ENCODE results near the gene SHD. TPM values are rescaled to one million over a fixed set of nuclear protein-coding genes. Genes with fewer than 3 reads are reported as not detected.

SHD gene
- total RNA-seq, 1 experiment from 2014 or later: 4.4 TPM

DNA sequence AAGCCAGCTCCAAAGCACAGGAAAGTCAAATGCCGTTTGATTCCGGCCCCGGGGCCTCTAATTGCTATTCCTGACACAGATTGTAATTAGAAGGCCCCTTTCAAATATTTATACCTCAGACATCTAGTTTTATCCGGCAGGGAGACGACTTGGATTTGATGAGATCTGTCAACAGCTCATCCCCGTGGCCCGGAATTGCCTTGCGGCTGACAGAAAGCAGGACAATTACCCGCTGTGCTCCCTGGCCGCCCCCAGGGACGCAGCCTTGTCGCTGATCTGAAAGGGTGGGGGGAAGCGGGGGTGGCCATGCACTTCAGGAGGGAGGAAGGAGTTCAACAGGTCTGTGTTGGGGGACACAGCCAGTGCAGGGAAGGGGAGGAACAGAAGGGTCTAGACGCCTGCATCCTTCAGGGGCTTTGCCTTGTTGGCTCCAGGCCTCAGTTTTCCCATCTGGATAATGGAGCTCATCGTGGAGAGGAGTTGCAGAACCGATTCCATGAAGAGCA lies 1.8 kb upstream of the SHD start:
- Histone ChIP-seq H2AFZ (ENCODE audit: low read length) (no peak overlapping the region), H3K9me3 (ENCODE audit: control insufficient read depth, low read depth, low read length) (no peaks in the 10 kb centered on the region), H2BK15ac (ENCODE audit: low read depth, low read length) (no peak overlapping the region), H4K5ac (ENCODE audit: insufficient read length, low read depth, low read length) (no peak overlapping the region), H3K27ac (ENCODE audit: insufficient read length, low read depth, low read length) (no peak overlapping the region), H2BK5ac (ENCODE audit: insufficient read length, low read length) (no peak overlapping the region), H3K27me3 (ENCODE audit: insufficient read depth, low read length) (peaks cover 11% of the 10 kb centered on the region; the same call in 1 of the 2 replicates), H3K23me2 (ENCODE audit: insufficient read length, low read depth, low read length, poor library complexity, severe bottlenecking) (peaks cover 16% of the 10 kb centered on the region), H3K18ac (ENCODE audit: insufficient read length, low read depth, low read length) (no peak overlapping the region), H3K79me1 (ENCODE audit: insufficient read depth, low read depth, low read length, poor library complexity, severe bottlenecking) (no peaks in the 10 kb centered on the region), H3K4me2 (ENCODE audit: insufficient read depth, insufficient read length, low read length) (no peak overlapping the region), H3K14ac (ENCODE audit: insufficient read depth, low read length) (no peak overlapping the region), H3K4me1 (ENCODE audit: insufficient read depth, low read length) (no peaks in the 10 kb centered on the region; the same call in 1 of the 2 replicates), H2BK12ac (ENCODE audit: insufficient read length, low read depth, low read length) (no peak overlapping the region), H2AK5ac (ENCODE audit: insufficient read length, low read length) (no peak overlapping the region), H3K23ac (ENCODE audit: insufficient read length, low read depth, low read length) (no peak overlapping the region), H4K8ac (replicated peaks; ENCODE audit: insufficient read length, low read depth, low read length) (no peak overlapping the region), H2BK120ac (ENCODE audit: low read depth, low read length, poor library complexity, severe bottlenecking) (no peak overlapping the region), H3K9ac (ENCODE audit: extremely low read depth, insufficient read length, low read length) (no peak overlapping the region), H3K79me2 (ENCODE audit: insufficient read depth, low read length) (no peaks in the 10 kb centered on the region), H3K56ac (ENCODE audit: insufficient read length, low read depth, low read length) (no peak overlapping the region), H3T11ph (ENCODE audit: low read length) (no peak overlapping the region), H2BK20ac (ENCODE audit: low read depth, low read length, poor library complexity, severe bottlenecking) (no peak overlapping the region), H3K4ac (ENCODE audit: low read depth, low read length) (no peak overlapping the region), H4K20me1 (ENCODE audit: control insufficient read depth, insufficient read depth, insufficient read length) (no peaks in the 10 kb centered on the region), H4K91ac (ENCODE audit: insufficient read length, low read depth, low read length) (no peak overlapping the region)
- H3K27me3 Mint-ChIP-seq (ENCODE audit: low read depth): peaks cover 49% of the 10 kb centered on the region
- H3K4me1 Mint-ChIP-seq: peaks cover 5 to 15% of the 10 kb centered on the region in 2 experiments
- H3K9me3 Mint-ChIP-seq: no peaks in the 10 kb centered on the region; a peak in 1 of 5 replicates
- no peak for DNase-seq
- H3K36me3 Mint-ChIP-seq (ENCODE audit: insufficient read depth in 1 of 3, low read depth in 3 of 3): peaks cover 0 to 1% (median 1%) of the 10 kb centered on the region in 3 experiments; a peak in 1 of 7 replicates
- whole genome bisulfite sequencing (ENCODE audit: extremely low coverage, insufficient read length, low lambda C conversion rate): no CpG with 5 or more reads among the region's 16 CpGs
- no peak overlapping the region for H3K27ac Mint-ChIP-seq
- TF ChIP-seq, protein P1, sequence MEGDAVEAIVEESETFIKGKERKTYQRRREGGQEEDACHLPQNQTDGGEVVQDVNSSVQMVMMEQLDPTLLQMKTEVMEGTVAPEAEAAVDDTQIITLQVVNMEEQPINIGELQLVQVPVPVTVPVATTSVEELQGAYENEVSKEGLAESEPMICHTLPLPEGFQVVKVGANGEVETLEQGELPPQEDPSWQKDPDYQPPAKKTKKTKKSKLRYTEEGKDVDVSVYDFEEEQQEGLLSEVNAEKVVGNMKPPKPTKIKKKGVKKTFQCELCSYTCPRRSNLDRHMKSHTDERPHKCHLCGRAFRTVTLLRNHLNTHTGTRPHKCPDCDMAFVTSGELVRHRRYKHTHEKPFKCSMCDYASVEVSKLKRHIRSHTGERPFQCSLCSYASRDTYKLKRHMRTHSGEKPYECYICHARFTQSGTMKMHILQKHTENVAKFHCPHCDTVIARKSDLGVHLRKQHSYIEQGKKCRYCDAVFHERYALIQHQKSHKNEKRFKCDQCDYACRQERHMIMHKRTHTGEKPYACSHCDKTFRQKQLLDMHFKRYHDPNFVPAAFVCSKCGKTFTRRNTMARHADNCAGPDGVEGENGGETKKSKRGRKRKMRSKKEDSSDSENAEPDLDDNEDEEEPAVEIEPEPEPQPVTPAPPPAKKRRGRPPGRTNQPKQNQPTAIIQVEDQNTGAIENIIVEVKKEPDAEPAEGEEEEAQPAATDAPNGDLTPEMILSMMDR (conservative IDR thresholded peaks at IDR 0.05): no peak
- peak overlapping the region in 1 of 2 experiments; percentile 72; a peak in 2 of 5 replicates for H3K4me3 Mint-ChIP-seq

Measured in H9 (cell line).